Renal pelvis (tissue), 12 donors: ENCODE data around the gene SNRPA. TPM values are rescaled to one million over a fixed set of nuclear protein-coding genes. Genes with fewer than 3 reads are reported as not detected.

Experiments used
- DNase-seq: peaks from one replicate; pipeline ENCODE4 v3.0.0-alpha.2; 2013
- long read RNA-seq, 16 experiments: transcript quantifications; one replicate each; lab custom pipeline, GENCODE V29; 2026
- polyA plus RNA-seq, 3 donors: library from polyadenylated mRNA; unstranded; fragments of 120-200 nt; gene quantifications; one replicate each; pipeline ENCODE4 v1.2.1, GENCODE V29; 2013; ENCODE audit not compliant: insufficient read length in 3 of 3

SNRPA gene
- polyA plus RNA-seq: 100 to 1,000 TPM; 112 to 138 (median 130) TPM
- long read RNA-seq, donor 1, transcript SNRPA-201 (6 exons, 1,621 nt): major isoform, 39 of 41 reads
- long read RNA-seq, donor 1, partial matches to known transcripts: 0 of 41 reads
- long read RNA-seq, donor 1, other reads (novel, unspliced or antisense): 0 of 41 reads
- long read RNA-seq, donor 2, transcript SNRPA-201 (6 exons, 1,621 nt): major isoform, 50 of 59 reads
- long read RNA-seq, donor 2, partial matches to known transcripts: 5 of 59 reads
- long read RNA-seq, donor 2, other reads (novel, unspliced or antisense): 0 of 59 reads
- long read RNA-seq, donor 3, transcript SNRPA-201 (6 exons, 1,621 nt): major isoform, 39 of 48 reads
- long read RNA-seq, donor 3, partial matches to known transcripts: 5 of 48 reads
- long read RNA-seq, donor 3, other reads (novel, unspliced or antisense): 0 of 48 reads
- long read RNA-seq, donor 4, transcript SNRPA-201 (6 exons, 1,621 nt): major isoform, 55 of 65 reads
- long read RNA-seq, donor 4, partial matches to known transcripts: 5 of 65 reads
- long read RNA-seq, donor 4, other reads (novel, unspliced or antisense): 0 of 65 reads
- long read RNA-seq, donor 5, transcript SNRPA-201 (6 exons, 1,621 nt): major isoform, 18 of 23 reads
- long read RNA-seq, donor 5, partial matches to known transcripts: 0 of 23 reads
- long read RNA-seq, donor 5, other reads (novel, unspliced or antisense): 0 of 23 reads
- long read RNA-seq, donor 6, transcript SNRPA-201 (6 exons, 1,621 nt): major isoform, 35 of 38 reads
- long read RNA-seq, donor 6, partial matches to known transcripts: 0 of 38 reads
- long read RNA-seq, donor 6, other reads (novel, unspliced or antisense): 0 of 38 reads
- long read RNA-seq, donor 7, transcript SNRPA-205 (4 exons, 952 nt): minor isoform, 10 of 91 reads
- long read RNA-seq, donor 7, transcript SNRPA-202 (2 exons, 336 nt): minor isoform, 5 of 91 reads
- long read RNA-seq, donor 7, transcript SNRPA-201 (6 exons, 1,621 nt): major isoform, 42 of 91 reads
- long read RNA-seq, donor 7, partial matches to known transcripts: 34 of 91 reads
- long read RNA-seq, donor 7, other reads (novel, unspliced or antisense): 0 of 91 reads
- long read RNA-seq, donor 8, transcript SNRPA-201 (6 exons, 1,621 nt): major isoform, 14 of 16 reads
- long read RNA-seq, donor 8, partial matches to known transcripts: 0 of 16 reads
- long read RNA-seq, donor 8, other reads (novel, unspliced or antisense): 0 of 16 reads
- long read RNA-seq, donor 9, transcript SNRPA-205 (4 exons, 952 nt): minor isoform, 6 of 73 reads
- long read RNA-seq, donor 9, transcript SNRPA-201 (6 exons, 1,621 nt): major isoform, 60 of 73 reads
- long read RNA-seq, donor 9, partial matches to known transcripts: 5 of 73 reads
- long read RNA-seq, donor 9, other reads (novel, unspliced or antisense): 0 of 73 reads
- long read RNA-seq, donor 10, transcript SNRPA-201 (6 exons, 1,621 nt): major isoform, 29 of 48 reads
- long read RNA-seq, donor 10, transcript SNRPA-205 (4 exons, 952 nt): minor isoform, 13 of 48 reads
- long read RNA-seq, donor 10, partial matches to known transcripts: 5 of 48 reads
- long read RNA-seq, donor 10, other reads (novel, unspliced or antisense): 0 of 48 reads
- long read RNA-seq, donor 11, transcript SNRPA-201 (6 exons, 1,621 nt): major isoform, 19 of 46 reads
- long read RNA-seq, donor 11, partial matches to known transcripts: 21 of 46 reads
- long read RNA-seq, donor 11, other reads (novel, unspliced or antisense): 0 of 46 reads
- long read RNA-seq, donor 12, transcript SNRPA-201 (6 exons, 1,621 nt): major isoform, 46 of 64 reads
- long read RNA-seq, donor 12, partial matches to known transcripts: 11 of 64 reads
- long read RNA-seq, donor 12, other reads (novel, unspliced or antisense): 0 of 64 reads
- long read RNA-seq, donor 13, transcript SNRPA-201 (6 exons, 1,621 nt): major isoform, 17 of 20 reads
- long read RNA-seq, donor 13, partial matches to known transcripts: 0 of 20 reads
- long read RNA-seq, donor 13, other reads (novel, unspliced or antisense): 0 of 20 reads
- long read RNA-seq, donor 14: 0 reads
- long read RNA-seq, donor 15, transcript SNRPA-201 (6 exons, 1,621 nt): major isoform, 57 of 63 reads
- long read RNA-seq, donor 15, transcript SNRPA-202 (2 exons, 336 nt): minor isoform, 5 of 63 reads
- long read RNA-seq, donor 15, partial matches to known transcripts: 0 of 63 reads
- long read RNA-seq, donor 15, other reads (novel, unspliced or antisense): 0 of 63 reads
- long read RNA-seq, donor 16, transcript SNRPA-201 (6 exons, 1,621 nt): major isoform, 34 of 55 reads
- long read RNA-seq, donor 16, partial matches to known transcripts: 17 of 55 reads
- long read RNA-seq, donor 16, other reads (novel, unspliced or antisense): 0 of 55 reads

GRCh38 chr19:40750874-40751537 lies at the start of gene SNRPA:
SNRPA (plus strand) TSS chr19:40751203; CDS start chr19:40751409, 206 bp downstream.
- peak; percentile 98 for DNase-seq

- DNase-seq: no peak
Observed at GRCh38 chr19:40701758-40702157, 49.2 kb upstream of the SNRPA start.

DNA sequence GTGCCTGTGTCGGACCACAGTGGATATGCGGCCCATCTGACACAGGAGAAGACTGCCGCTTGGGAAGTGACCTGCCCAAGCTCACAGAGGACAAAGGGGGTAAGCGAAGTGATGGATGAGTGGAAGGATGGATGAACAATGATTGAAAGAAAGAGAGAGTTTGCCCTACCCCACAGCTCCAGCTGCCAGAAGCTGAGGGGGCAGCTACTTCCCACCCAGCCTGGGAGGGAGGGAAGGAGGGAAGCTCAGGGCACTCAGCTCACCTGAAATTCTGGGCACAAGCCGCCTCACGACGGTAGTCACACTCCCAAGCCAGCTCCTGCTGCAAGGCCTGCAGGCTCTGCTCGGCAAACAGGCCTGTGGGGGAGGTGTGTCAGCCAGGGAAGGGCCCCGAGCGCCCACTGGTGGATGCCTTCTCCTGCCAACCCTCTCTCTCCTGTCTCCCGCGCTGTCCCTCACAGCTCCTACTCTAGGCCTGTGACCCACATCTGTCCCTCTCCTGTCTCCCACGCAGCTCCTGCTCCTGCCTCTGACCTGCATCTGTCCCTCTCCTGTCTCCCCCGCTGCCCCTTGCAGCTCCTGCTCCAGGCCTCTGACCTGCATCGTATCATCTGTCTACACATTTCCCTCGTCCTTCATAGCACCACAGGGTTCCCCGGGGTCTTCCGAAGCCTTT lies 48.5 kb upstream of the SNRPA start:
- DNase-seq: no peak

- no peak for DNase-seq
Observed at GRCh38 chr19:40703029-40703755, 47.8 kb upstream of the SNRPA start.

- no peak for DNase-seq
Observed at GRCh38 chr19:40704491-40705361, 46.3 kb upstream of the SNRPA start.

GRCh38 chr19:40705362-40705651 lies 45.7 kb upstream of the SNRPA start:
- no peak for DNase-seq

DNA sequence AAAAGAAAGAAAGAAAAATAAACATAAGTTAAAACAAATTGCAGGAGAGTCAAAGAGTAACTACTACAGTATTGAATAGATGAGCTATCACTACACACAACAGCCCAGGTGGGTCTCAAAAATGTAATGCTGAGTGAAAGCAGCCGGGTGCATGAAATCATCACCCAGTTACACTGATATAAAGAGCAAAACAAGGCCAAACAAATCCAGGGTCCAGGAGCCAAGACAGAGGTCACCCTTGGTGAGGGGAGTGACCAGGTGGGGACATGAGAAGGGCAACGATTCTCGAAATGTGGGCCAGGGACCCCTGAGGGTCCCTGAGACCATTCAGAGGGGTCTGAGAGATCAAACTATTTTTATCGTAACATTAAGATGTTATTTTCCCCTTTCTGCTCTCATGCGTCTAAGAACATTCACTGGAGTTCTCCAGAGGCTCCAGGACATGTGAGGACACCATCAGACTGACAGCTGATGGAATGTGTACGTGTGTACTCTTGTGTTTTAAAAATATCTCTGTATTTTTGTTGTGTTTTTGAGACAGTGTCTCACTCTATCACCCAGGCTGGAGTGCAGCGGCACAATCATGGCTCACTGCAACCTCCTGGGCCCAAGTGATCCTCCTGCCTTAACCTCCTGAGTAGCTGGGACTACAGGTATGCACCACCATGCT lies 44.9 kb upstream of the SNRPA start:
- no peak for DNase-seq

DNA sequence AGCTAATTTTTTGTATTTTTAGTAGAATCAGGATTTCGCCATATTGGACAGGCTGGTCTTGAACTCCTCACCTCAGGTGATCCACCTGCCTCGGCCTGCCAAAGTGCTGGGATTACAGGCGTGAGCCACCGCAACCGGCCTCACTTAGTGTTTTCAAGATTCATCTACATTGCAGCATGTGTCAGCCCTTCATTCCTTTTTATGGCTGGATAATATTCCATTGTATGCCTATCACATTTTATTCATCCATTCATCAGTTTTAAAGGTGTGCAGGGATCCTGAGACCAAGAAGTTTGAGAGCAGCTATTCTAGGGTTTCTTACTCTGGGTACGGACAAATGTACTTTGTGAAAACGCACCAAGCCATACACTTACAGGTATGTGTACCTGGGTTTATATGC lies 43.4 kb upstream of the SNRPA start:
- no peak for DNase-seq

DNA sequence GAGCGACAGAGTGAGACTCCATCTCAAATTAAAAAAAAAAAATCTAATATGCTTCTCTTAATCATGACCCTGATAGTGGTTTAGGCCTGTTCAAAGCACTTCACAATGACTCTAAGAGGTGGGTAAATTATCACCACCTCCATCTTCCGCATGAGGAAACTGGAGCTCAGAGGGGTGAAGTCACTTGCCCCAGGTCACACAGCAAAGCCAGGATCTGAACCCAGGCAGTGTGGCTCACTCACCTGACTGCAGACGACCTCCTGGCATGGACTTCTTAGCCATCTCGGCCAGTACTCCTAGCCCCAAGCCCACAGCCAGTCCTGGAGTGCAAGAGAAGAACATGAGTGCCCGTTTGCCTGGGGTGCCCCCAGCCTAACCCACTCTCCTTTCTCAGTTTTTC lies 41.2 kb upstream of the SNRPA start:
- no peak for DNase-seq

DNA sequence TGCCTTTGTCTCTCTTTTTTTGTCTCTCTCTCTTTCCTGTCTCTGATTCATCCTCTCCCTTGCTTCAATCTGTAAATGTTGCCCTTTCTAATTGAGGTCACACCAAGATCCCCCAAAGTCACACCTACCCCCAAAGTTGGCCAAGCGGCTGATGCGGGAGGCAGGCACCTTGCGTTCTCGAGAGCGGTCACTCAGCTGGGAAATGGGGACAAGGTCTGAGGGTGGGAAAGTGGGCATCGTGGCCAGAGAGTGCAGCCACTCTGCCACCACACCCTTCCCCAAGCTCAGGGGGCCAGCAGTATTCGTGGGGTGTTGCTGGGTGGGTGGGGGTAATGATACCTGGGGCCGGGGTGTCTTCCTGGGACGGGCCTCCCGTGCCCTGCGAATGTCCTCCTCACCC lies 37.1 kb upstream of the SNRPA start:
- no peak for DNase-seq

DNA sequence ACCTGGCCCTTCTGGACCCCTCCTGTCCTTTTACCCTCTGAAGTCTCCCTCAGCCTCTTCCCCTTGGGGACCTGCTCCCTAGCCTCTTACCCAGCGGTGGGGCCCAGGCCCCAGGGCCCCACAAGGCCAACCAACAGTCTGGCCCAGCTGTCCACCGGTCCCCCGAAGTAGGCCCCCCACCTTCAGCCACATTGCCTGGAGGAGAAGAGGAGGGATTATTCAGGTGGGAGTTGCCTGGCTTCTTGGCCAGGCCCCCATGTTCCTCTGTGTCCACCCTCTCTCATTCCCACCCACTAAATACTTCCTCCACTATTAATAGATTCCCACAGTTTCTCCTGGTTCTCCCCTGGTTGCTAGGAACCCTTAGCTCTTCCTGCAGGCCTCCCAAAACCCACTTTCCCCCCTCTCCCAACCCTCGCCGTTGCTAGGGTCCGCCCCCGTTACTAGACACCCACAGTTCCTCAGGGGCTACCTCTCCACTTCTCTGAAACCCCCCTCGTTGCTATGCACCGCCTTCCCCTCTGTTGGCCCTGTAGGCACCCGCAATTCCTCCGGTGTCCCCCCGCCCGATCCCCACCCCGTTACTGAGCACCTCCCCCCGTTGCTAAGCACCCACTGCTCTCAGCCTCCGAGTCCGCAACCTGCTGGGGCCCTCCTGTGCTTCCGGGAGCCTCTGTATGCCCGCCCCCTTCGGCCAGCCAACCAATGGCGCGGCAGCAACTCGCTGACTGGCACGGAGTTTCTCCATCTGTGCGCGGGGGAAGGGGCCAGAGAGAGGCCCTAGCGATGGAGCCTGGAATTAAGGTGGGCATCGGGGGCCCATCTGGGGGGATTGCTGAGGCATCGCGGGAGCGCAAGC lies 36.3 kb upstream of the SNRPA start:
- DNase-seq: peak; percentile 93

- peak; percentile 16 for DNase-seq
Observed at GRCh38 chr19:40716031-40716481, 34.9 kb upstream of the SNRPA start.

DNA sequence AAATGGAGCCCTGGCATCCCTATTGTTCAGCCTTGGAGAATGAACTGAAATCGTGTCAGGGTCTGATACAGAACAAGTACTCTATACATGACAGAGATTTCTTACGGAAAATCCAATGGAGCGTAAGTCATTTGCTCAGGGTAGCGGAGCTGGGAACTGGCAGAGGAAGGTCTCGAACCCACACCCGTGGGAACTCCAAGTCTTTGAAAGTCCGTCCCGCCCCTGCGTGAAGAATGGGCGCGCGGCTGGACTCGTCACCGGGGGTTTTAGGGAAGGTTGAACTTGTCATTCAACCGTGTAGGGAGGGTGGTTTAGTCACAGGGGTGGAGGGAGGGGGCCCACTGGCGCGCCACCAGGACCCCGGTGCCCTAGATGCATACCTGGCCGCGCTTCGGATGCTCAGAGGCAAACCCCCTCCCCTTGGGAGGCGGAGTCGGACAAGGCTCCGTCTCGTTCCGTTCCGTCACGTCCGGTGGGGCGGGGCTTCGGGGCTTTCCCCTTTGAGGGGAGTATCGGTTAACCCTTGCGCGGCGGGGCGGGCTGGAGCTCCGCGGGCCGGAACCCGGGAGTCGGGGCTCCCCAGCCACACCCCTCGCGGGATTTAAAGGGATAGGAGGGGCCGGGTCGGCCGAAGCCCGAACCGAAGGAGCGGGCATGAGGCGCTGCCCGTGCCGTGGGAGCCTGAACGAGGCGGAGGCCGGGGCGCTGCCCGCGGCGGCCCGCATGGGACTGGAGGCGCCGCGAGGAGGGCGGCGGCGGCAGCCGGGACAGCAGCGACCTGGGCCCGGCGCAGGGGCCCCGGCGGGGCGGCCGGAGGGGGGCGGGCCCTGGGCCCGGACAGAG lies 34.3 kb upstream of the SNRPA start, which contains the start of the genes COQ8B and ITPKC:
Gene COQ8B, minus strand, starts transcription at position 405 of the 843 bp plus-strand sequence. CDS start 2,254 bp downstream, outside the sequence.
Gene ITPKC, plus strand, starts transcription at position 631 of the 843 bp plus-strand sequence. Its CDS starts 24 bp downstream, at position 655.
- DNase-seq: peak; percentile 100
